Endothelial cell of umbilical vein (primary cell): ENCODE measurements around the gene QPCT. TPM values are rescaled to one million over a fixed set of nuclear protein-coding genes. Genes with fewer than 3 reads are reported as not detected.

Source experiments
- BruUV-seq: library from RNA; stranded (reverse); fragments of 400-500 nt; replicated peaks from 2 replicates; lab custom pipeline; 2021; lab: Mats Ljungman, UMichigan
- CTCF ChIA-PET: fragments of 300-600, 350-600 bp; sonication (Branson Sonifier 250); formaldehyde crosslinking; loops from one replicate; lab custom pipeline; 2021; ENCODE audit warnings: antibody characterized with exemption, inconsistent platforms; lab: Charles Lee
- POLR2A ChIA-PET: fragments of 300-600, 350-600 bp; sonication (Branson Sonifier 250); formaldehyde crosslinking; loops from one replicate; lab custom pipeline; 2021; ENCODE audit warnings: antibody characterized with exemption, inconsistent platforms; lab: Charles Lee
- DNase-seq: peaks from one replicate; pipeline ENCODE4 v3.0.0-alpha.2; 2011; ENCODE audit warnings: low read depth, low spot score
- FAIRE-seq: peaks from 2 replicates; lab custom pipeline; 2011; peaks lifted over from hg19 to GRCh38; lab: Jason Lieb, UNC
- H2AFZ ChIP-seq: 2 replicates; pipeline ENCODE4 v1.6.0; 2012; ENCODE audit warnings: low read depth, low read length, control low read depth, inconsistent platforms
- H3K27ac ChIP-seq: 2 replicates; pipeline ENCODE4 v1.5.1; 2011; ENCODE audit warnings: low read depth, mild to moderate bottlenecking, control low read depth, low read length, moderate library complexity; ENCODE audit not compliant: insufficient read depth
- H3K27me3 ChIP-seq, 2 experiments: 2 replicates each; pipeline versions ENCODE4 v1.6.0 to v1.6.1; 2011; ENCODE audit warnings: low read length in 2 of 2, mixed read lengths in 1 of 2; ENCODE audit not compliant: control insufficient read depth in 2 of 2, insufficient read depth in 2 of 2
- H3K36me3 ChIP-seq, 2 experiments: 2 replicates in 1 of 2; 3 replicates in 1 of 2; pipeline ENCODE4 v1.5.1; 2011; ENCODE audit warnings: low read length in 2 of 2, mild to moderate bottlenecking in 1 of 2, moderate library complexity in 1 of 2; ENCODE audit not compliant: control insufficient read depth in 2 of 2, insufficient read depth in 2 of 2; ENCODE audit errors: extremely low read depth in 1 of 2
- H3K4me1 ChIP-seq: 3 replicates; pipeline ENCODE4 v1.5.1; 2011; ENCODE audit warnings: mild to moderate bottlenecking, low read length; ENCODE audit not compliant: control insufficient read depth, insufficient read depth; ENCODE audit errors: extremely low read depth
- H3K4me2 ChIP-seq: 2 replicates; pipeline ENCODE4 v1.6.1; 2011; ENCODE audit warnings: low read length, control low read depth, mixed read lengths; ENCODE audit not compliant: insufficient read depth
- H3K4me3 ChIP-seq, 3 experiments: fragments of 200-600 bp in 1 of 3; sonication (generic), shearing (Covaris generic) in 1 of 3; replicated peaks in 1 of 3; 2 replicates each; pipeline ENCODE4 v1.5.1; 2011 to 2016; ENCODE audit warnings: control low read depth in 3 of 3, low read length in 3 of 3, mild to moderate bottlenecking in 2 of 3, inconsistent platforms in 1 of 3, low read depth in 1 of 3, moderate library complexity in 1 of 3; ENCODE audit not compliant: insufficient read depth in 1 of 3
- H3K79me2 ChIP-seq: 2 replicates; pipeline ENCODE4 v1.6.0; 2012; ENCODE audit warnings: low read length, inconsistent platforms; ENCODE audit not compliant: control insufficient read depth, insufficient read depth
- H3K9ac ChIP-seq: replicated peaks from 2 replicates; pipeline ENCODE3; 2011; ENCODE audit warnings: low read length, control low read depth; ENCODE audit not compliant: insufficient read depth; ENCODE audit errors: extremely low read depth
- H3K9me1 ChIP-seq: replicated peaks from 3 replicates; pipeline ENCODE4 v1.6.0; 2011; ENCODE audit warnings: mild to moderate bottlenecking, low read length; ENCODE audit not compliant: control insufficient read depth, insufficient read depth; ENCODE audit errors: extremely low read depth
- H3K9me3 ChIP-seq: replicated peaks from 2 replicates; pipeline ENCODE4 v1.5.1; 2012; ENCODE audit warnings: low read length, inconsistent platforms; ENCODE audit not compliant: control insufficient read depth, insufficient read depth
- H4K20me1 ChIP-seq: replicated peaks from 2 replicates; pipeline ENCODE3; 2011; ENCODE audit warnings: mild to moderate bottlenecking, low read length; ENCODE audit not compliant: control insufficient read depth, insufficient read depth; ENCODE audit errors: extremely low read depth
- CTCF ChIP-seq, 2 donors: IDR thresholded peaks; 1 replicate in 1 of 2; 2 replicates in 1 of 2; pipeline ENCODE4 v1.5.1; 2011; ENCODE audit warnings: low read length in 2 of 2, mild to moderate bottlenecking in 2 of 2, moderate library complexity in 2 of 2, control low read depth in 1 of 2, inconsistent platforms in 1 of 2, low read depth in 1 of 2; ENCODE audit not compliant: insufficient read depth in 1 of 2; ENCODE audit errors: extremely low read depth in 1 of 2
- EZH2 ChIP-seq: IDR thresholded peaks from 2 replicates; pipeline ENCODE4 v1.6.1; 2012; ENCODE audit warnings: borderline replicate concordance, low read depth, mild to moderate bottlenecking, moderate library complexity, low read length, inconsistent platforms; ENCODE audit not compliant: severe bottlenecking
- JUN ChIP-seq: IDR thresholded peaks from 2 replicates; pipeline ENCODE4 v1.6.1; 2011; ENCODE audit warnings: borderline replicate concordance, low read depth; ENCODE audit not compliant: insufficient read length, insufficient read depth
- MAX ChIP-seq: IDR thresholded peaks from 2 replicates; pipeline ENCODE4 v1.6.1; 2011; ENCODE audit not compliant: insufficient read depth, insufficient read length
- MYC ChIP-seq: IDR thresholded peaks from one replicate; pipeline ENCODE4 v1.6.1; 2011; ENCODE audit warnings: mild to moderate bottlenecking, low read depth, low read length
- POLR2A ChIP-seq: IDR thresholded peaks from 2 replicates; pipeline ENCODE4 v1.6.1; 2012; ENCODE audit warnings: low read depth, mild to moderate bottlenecking, control low read depth, low read length
- POLR2AphosphoS5 ChIP-seq: IDR thresholded peaks from 2 replicates; pipeline ENCODE4 v1.6.1; 2012; ENCODE audit warnings: low read depth, mild to moderate bottlenecking, control low read depth, low read length, moderate library complexity; ENCODE audit not compliant: insufficient read depth
- dilution Hi-C: fragments of 300-500 bp; cut with MboI; formaldehyde crosslinking; loops from one replicate; pipeline ENCODE4 v1.15.0; 2019; ENCODE audit warnings: low sequenced_read_pairs; ENCODE audit not compliant: extremely low pct_ligation_motif_present
- intact Hi-C: fragments of 100-400 bp; cut with micrococcal nuclease; formaldehyde crosslinking; loops from one replicate; pipeline ENCODE4 v1.10.0; 2022
- polyA plus RNA-seq, 4 experiments: library from polyadenylated mRNA; depleted of rRNA in 3 of 4; stranded (reverse) in 3 of 4; unstranded in 1 of 4; fragments of >200 nt; gene quantifications; 2 replicates each; pipeline versions ENCODE4 v1.2.1 to v1.2.3, GENCODE V29; 2011 to 2012; ENCODE audit warnings: missing spikeins in 1 of 4
- total RNA-seq: library from RNA; stranded (reverse); gene quantifications from 2 replicates; pipeline ENCODE4 v1.2.3, GENCODE V29; 2021

Gene QPCT
- total and polyA plus RNA-seq, 2 donors (not counting 3 experiments of a cell fraction or from before 2014, with no cell fraction given): 12.8 to 17.2 TPM

GRCh38 chr2:37301408-37301807 is 43.0 kb upstream of the QPCT start:
- Histone ChIP-seq H2AFZ (no peak overlapping the region), H3K9ac (no peak overlapping the region), H3K4me2 (no peak overlapping the region), H3K9me3 (no peaks in the 10 kb centered on the region), H3K27me3 (no peaks in the 10 kb centered on the region), H3K9me1 (no peaks in the 10 kb centered on the region), H3K27ac (no peak overlapping the region), H3K4me1 (no peaks in the 10 kb centered on the region), H3K4me3 (no peak overlapping the region), H3K79me2 (peaks cover 86% of the 10 kb centered on the region), H3K36me3 (no peaks in the 10 kb centered on the region), H4K20me1 (peaks cover 3% of the 10 kb centered on the region)
- TF ChIP-seq JUN (no peak), POLR2A (no peak), MAX (no peak), CTCF (IDR thresholded peaks at IDR 0.05; ENCODE audit: extremely low read depth in 1 of 2, insufficient read depth in 1 of 2, low read depth in 1 of 2, low read length in 2 of 2) (no peak)
- DNase-seq (no peak), FAIRE-seq (no peak)
- ChIA-PET POLR2A (interaction anchor here (0.7 kb wide), 1 partner anchor 149 kb away, joined by 3 read pairs; no protein-coding TSS in a partner anchor), CTCF (interaction anchor here (1.1 kb wide), 1 partner anchor 576 kb away, joined by 3 read pairs; no protein-coding TSS in a partner anchor)
- no TSS peak for BruUV-seq
- intact Hi-C loops (no loop called here), dilution Hi-C loops (no loop called here)

- POLR2A ChIA-PET: no interaction called here
- intact Hi-C loops: no loop called here
These were observed 41.7 kb upstream of the QPCT start for GRCh38 chr2:37302701-37303252.

More at GRCh38 chr2:37302701-37303252, 41.7 kb upstream of the QPCT start:
- Histone ChIP-seq H3K4me2 (no peak overlapping the region), H3K27ac (no peak overlapping the region), H3K4me1 (peaks cover 3% of the 10 kb centered on the region), H3K27me3 (no peaks in the 10 kb centered on the region), H4K20me1 (peaks cover 3% of the 10 kb centered on the region), H3K9me3 (no peaks in the 10 kb centered on the region), H3K9ac (no peak overlapping the region), H3K36me3 (no peaks in the 10 kb centered on the region), H2AFZ (no peak overlapping the region), H3K4me3 (no peak overlapping the region), H3K9me1 (no peaks in the 10 kb centered on the region), H3K79me2 (peaks cover 90% of the 10 kb centered on the region)
- CTCF ChIA-PET: no interaction called here
- dilution Hi-C loops: no loop called here
- FAIRE-seq (no peak), DNase-seq (no peak)
- BruUV-seq: no TSS peak
- no peak for TF ChIP-seq EZH2
- TF ChIP-seq JUN: no peak
- no peak for TF ChIP-seq POLR2AphosphoS5
- no peak for TF ChIP-seq MAX
- TF ChIP-seq POLR2A: no peak
- TF ChIP-seq MYC: no peak
- TF ChIP-seq CTCF (IDR thresholded peaks at IDR 0.05; ENCODE audit: extremely low read depth in 1 of 2, insufficient read depth in 1 of 2, low read depth in 1 of 2, low read length in 2 of 2): no peak
